ENCODE results near the gene ZNF638.

The ZNF638 gene

GRCh38 chr2:71477231-71477691 is 145.7 kb downstream of the ZNF638 start:
- H3K9me2 ChIP-seq (replicated peaks; ENCODE audit: insufficient read depth, low read length) = no peaks in the 10 kb centered on the region
- no peaks in the 10 kb centered on the region for H3K27me3 ChIP-seq (ENCODE audit: low read length)
- no peaks in the 10 kb centered on the region for H3F3A ChIP-seq (ENCODE audit: insufficient read depth)
- H3K4me2 ChIP-seq (ENCODE audit: low read depth, low read length, poor library complexity, severe bottlenecking) = no peak overlapping the region
- H3K4me3 ChIP-seq (ENCODE audit: insufficient read depth, low read length, poor library complexity, severe bottlenecking) = no peak overlapping the region
- H3K9me3 ChIP-seq (ENCODE audit: insufficient read depth, low read length) = no peaks in the 10 kb centered on the region
- no peaks in the 10 kb centered on the region for H4K20me1 ChIP-seq (ENCODE audit: low read depth, low read length)
- no peak overlapping the region for H3K27ac ChIP-seq (ENCODE audit: low read depth, low read length)
- H3K36me3 ChIP-seq (ENCODE audit: low read length) = no peaks in the 10 kb centered on the region
- TF ChIP-seq EZH2phosphoT487 (conservative IDR thresholded peaks at IDR 0.05; ENCODE audit: low read length) = no peak
- TF ChIP-seq, protein P1, sequence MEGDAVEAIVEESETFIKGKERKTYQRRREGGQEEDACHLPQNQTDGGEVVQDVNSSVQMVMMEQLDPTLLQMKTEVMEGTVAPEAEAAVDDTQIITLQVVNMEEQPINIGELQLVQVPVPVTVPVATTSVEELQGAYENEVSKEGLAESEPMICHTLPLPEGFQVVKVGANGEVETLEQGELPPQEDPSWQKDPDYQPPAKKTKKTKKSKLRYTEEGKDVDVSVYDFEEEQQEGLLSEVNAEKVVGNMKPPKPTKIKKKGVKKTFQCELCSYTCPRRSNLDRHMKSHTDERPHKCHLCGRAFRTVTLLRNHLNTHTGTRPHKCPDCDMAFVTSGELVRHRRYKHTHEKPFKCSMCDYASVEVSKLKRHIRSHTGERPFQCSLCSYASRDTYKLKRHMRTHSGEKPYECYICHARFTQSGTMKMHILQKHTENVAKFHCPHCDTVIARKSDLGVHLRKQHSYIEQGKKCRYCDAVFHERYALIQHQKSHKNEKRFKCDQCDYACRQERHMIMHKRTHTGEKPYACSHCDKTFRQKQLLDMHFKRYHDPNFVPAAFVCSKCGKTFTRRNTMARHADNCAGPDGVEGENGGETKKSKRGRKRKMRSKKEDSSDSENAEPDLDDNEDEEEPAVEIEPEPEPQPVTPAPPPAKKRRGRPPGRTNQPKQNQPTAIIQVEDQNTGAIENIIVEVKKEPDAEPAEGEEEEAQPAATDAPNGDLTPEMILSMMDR (IDR thresholded peaks at IDR 0.05; ENCODE audit: insufficient read depth, low read length, poor library complexity, severe bottlenecking) = no peak
- no peak overlapping the region for H2AFZ ChIP-seq (ENCODE audit: low read depth, low read length, severe bottlenecking)
- H3K79me2 ChIP-seq (ENCODE audit: insufficient read depth, low read length) = no peaks in the 10 kb centered on the region
- no peak overlapping the region for H3K9ac ChIP-seq (ENCODE audit: low read length)

- H3K9ac ChIP-seq (ENCODE audit: low read length) = no peak overlapping the region
- no peak for TF ChIP-seq EZH2phosphoT487 (conservative IDR thresholded peaks at IDR 0.05; ENCODE audit: low read length)
- H3F3A ChIP-seq (ENCODE audit: insufficient read depth) = no peaks in the 10 kb centered on the region
- H3K9me3 ChIP-seq (ENCODE audit: insufficient read depth, low read length) = no peaks in the 10 kb centered on the region
- H3K27ac ChIP-seq (ENCODE audit: low read depth, low read length) = no peak overlapping the region
- H2AFZ ChIP-seq (ENCODE audit: low read depth, low read length, severe bottlenecking) = no peak overlapping the region
- H3K4me2 ChIP-seq (ENCODE audit: low read depth, low read length, poor library complexity, severe bottlenecking) = no peak overlapping the region
- no peaks in the 10 kb centered on the region for H3K79me2 ChIP-seq (ENCODE audit: insufficient read depth, low read length)
- H3K9me2 ChIP-seq (replicated peaks; ENCODE audit: insufficient read depth, low read length) = no peaks in the 10 kb centered on the region
- H3K27me3 ChIP-seq (ENCODE audit: low read length) = no peaks in the 10 kb centered on the region
- no peaks in the 10 kb centered on the region for H4K20me1 ChIP-seq (ENCODE audit: low read depth, low read length)
- H3K4me3 ChIP-seq (ENCODE audit: insufficient read depth, low read length, poor library complexity, severe bottlenecking) = no peak overlapping the region
- H3K36me3 ChIP-seq (ENCODE audit: low read length) = no peaks in the 10 kb centered on the region
Measured at GRCh38 chr2:71478806-71479205, 147.2 kb downstream of the ZNF638 start.

GRCh38 chr2:71479261-71479660 is 147.7 kb downstream of the ZNF638 start:
- no peak overlapping the region for H3K27ac ChIP-seq (ENCODE audit: low read depth, low read length)
- no peaks in the 10 kb centered on the region for H3K36me3 ChIP-seq (ENCODE audit: low read length)
- H3K9ac ChIP-seq (ENCODE audit: low read length) = no peak overlapping the region
- H3K9me3 ChIP-seq (ENCODE audit: insufficient read depth, low read length) = no peaks in the 10 kb centered on the region
- no peaks in the 10 kb centered on the region for H3K79me2 ChIP-seq (ENCODE audit: insufficient read depth, low read length)
- no peaks in the 10 kb centered on the region for H3K27me3 ChIP-seq (ENCODE audit: low read length)
- no peaks in the 10 kb centered on the region for H3K9me2 ChIP-seq (replicated peaks; ENCODE audit: insufficient read depth, low read length)
- TF ChIP-seq, protein P1 (IDR thresholded peaks at IDR 0.05; ENCODE audit: insufficient read depth, low read length, poor library complexity, severe bottlenecking) = no peak
- no peak for TF ChIP-seq EZH2phosphoT487 (conservative IDR thresholded peaks at IDR 0.05; ENCODE audit: low read length)
- no peaks in the 10 kb centered on the region for H4K20me1 ChIP-seq (ENCODE audit: low read depth, low read length)
- H3K4me2 ChIP-seq (ENCODE audit: low read depth, low read length, poor library complexity, severe bottlenecking) = no peak overlapping the region
- H3K4me3 ChIP-seq (ENCODE audit: insufficient read depth, low read length, poor library complexity, severe bottlenecking) = no peak overlapping the region
- no peak overlapping the region for H2AFZ ChIP-seq (ENCODE audit: low read depth, low read length, severe bottlenecking)
- H3F3A ChIP-seq (ENCODE audit: insufficient read depth) = no peaks in the 10 kb centered on the region

GRCh38 chr2:71481111-71481510 is 149.5 kb downstream of the ZNF638 start:
- no peak overlapping the region for H3K4me3 ChIP-seq (ENCODE audit: insufficient read depth, low read length, poor library complexity, severe bottlenecking)
- TF ChIP-seq EZH2phosphoT487 (conservative IDR thresholded peaks at IDR 0.05; ENCODE audit: low read length) = no peak
- TF ChIP-seq, protein P1 (IDR thresholded peaks at IDR 0.05; ENCODE audit: insufficient read depth, low read length, poor library complexity, severe bottlenecking) = no peak
- no peaks in the 10 kb centered on the region for H3K27me3 ChIP-seq (ENCODE audit: low read length)
- H3K9me3 ChIP-seq (ENCODE audit: insufficient read depth, low read length) = no peaks in the 10 kb centered on the region
- no peaks in the 10 kb centered on the region for H3K9me2 ChIP-seq (replicated peaks; ENCODE audit: insufficient read depth, low read length)
- H3F3A ChIP-seq (ENCODE audit: insufficient read depth) = no peaks in the 10 kb centered on the region
- no peak overlapping the region for H2AFZ ChIP-seq (ENCODE audit: low read depth, low read length, severe bottlenecking)
- no peaks in the 10 kb centered on the region for H3K79me2 ChIP-seq (ENCODE audit: insufficient read depth, low read length)
- H4K20me1 ChIP-seq (ENCODE audit: low read depth, low read length) = no peaks in the 10 kb centered on the region
- H3K27ac ChIP-seq (ENCODE audit: low read depth, low read length) = no peak overlapping the region
- no peak overlapping the region for H3K4me2 ChIP-seq (ENCODE audit: low read depth, low read length, poor library complexity, severe bottlenecking)
- no peak overlapping the region for H3K9ac ChIP-seq (ENCODE audit: low read length)
- H3K36me3 ChIP-seq (ENCODE audit: low read length) = no peaks in the 10 kb centered on the region
